Middle frontal gyrus (tissue), 1 donor: ENCODE results near the gene GABPB1.

Experiments
- DNase-seq: peaks from one replicate; pipeline ENCODE4 v3.0.0-alpha.2; 2015; ENCODE audit warnings: low spot score; ENCODE audit errors: extremely low spot score

Gene GABPB1

GRCh38 chr15:50244959-50245624 lies 109.9 kb downstream of the GABPB1 start:
- DNase-seq = no peak

GRCh38 chr15:50244153-50244552 lies 110.8 kb downstream of the GABPB1 start:
- no peak for DNase-seq

- no peak for DNase-seq
These were observed 113.1 kb downstream of the GABPB1 start for GRCh38 chr15:50241684-50242450.

- DNase-seq = no peak
These were observed 116.7 kb downstream of the GABPB1 start for GRCh38 chr15:50238255-50238654.

GRCh38 chr15:50236433-50236832 lies 118.6 kb downstream of the GABPB1 start:
- no peak for DNase-seq

GRCh38 chr15:50235794-50236193 lies 119.2 kb downstream of the GABPB1 start:
- no peak for DNase-seq

- DNase-seq = no peak
These were observed 120.2 kb downstream of the GABPB1 start for GRCh38 chr15:50234764-50235163.

GRCh38 chr15:50233192-50233736 lies 121.7 kb downstream of the GABPB1 start:
- DNase-seq = no peak

- no peak for DNase-seq
These were observed 122.2 kb downstream of the GABPB1 start for GRCh38 chr15:50232791-50233190.

- DNase-seq = no peak
These were observed 123.2 kb downstream of the GABPB1 start for GRCh38 chr15:50231761-50232160.

- DNase-seq = no peak
These were observed 125.7 kb downstream of the GABPB1 start for GRCh38 chr15:50229336-50229735.

GRCh38 chr15:50228866-50229265 lies 126.1 kb downstream of the GABPB1 start:
- no peak for DNase-seq

GRCh38 chr15:50227076-50227475 lies 127.9 kb downstream of the GABPB1 start:
- DNase-seq = no peak

GRCh38 chr15:50225938-50226337 lies 129.1 kb downstream of the GABPB1 start:
- DNase-seq = no peak
